DMS153 treated with DMSO at 0.1 percent for 48 hours (cell line): ENCODE results near the gene TMSB10.

Experiments used
- DNase-seq: peaks from one replicate; lab custom pipeline; 2025; ENCODE audit not compliant: unreplicated experiment; lab: John Stamatoyannopoulos, UW

TMSB10 gene

DNA sequence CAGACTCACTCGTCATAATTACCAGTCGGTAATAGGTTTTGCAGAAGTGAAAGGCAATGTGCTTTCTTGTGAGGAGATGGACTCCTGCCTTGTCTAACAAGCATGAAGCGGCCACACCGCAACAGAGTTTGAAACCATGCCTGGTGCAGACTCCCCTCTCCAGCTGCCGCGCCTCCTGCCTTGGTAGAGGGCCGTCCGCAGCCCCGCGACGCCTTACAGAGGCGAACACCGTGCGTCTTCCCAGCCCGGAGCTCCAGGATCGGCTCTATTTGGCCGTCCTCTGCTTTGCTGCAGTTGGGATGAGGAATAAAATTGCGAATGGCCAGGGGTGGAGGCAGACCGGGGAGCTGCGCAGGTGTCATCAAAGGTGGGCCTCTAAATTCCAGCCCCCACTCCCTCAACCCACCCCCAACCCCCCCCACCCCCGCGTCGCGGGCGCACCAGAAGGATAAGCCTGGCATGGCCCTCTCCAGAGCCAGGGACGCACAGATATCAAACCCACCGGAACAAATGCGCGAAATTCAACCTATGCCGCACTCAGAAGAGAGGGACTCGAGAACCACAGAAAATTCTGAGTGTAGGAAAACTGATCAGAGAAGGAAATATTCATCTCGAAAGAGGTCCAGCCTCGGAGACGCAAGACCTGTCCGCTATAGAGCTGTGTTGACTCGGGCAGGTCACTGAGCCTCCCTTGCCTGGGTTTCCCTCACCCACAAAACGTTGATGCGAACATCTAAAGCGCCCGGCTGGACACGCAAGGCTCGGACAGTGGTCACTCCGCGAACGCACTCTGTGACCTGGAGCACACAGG lies 25.7 kb upstream of the TMSB10 start:
- no peak for DNase-seq

DNA sequence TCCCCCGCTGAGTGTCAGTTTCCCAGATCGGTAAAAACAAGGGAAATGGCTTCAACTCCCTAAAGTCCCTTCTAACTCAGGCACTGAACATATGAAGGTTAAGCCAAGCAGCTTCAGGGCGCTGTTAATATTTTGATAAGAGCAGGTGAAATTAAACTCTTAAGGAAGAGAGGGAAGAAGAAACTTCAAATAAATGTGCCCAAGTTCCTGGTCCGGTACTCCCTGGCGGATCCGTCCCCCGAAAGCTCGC lies 25.1 kb upstream of the TMSB10 start:
- no peak for DNase-seq

DNA sequence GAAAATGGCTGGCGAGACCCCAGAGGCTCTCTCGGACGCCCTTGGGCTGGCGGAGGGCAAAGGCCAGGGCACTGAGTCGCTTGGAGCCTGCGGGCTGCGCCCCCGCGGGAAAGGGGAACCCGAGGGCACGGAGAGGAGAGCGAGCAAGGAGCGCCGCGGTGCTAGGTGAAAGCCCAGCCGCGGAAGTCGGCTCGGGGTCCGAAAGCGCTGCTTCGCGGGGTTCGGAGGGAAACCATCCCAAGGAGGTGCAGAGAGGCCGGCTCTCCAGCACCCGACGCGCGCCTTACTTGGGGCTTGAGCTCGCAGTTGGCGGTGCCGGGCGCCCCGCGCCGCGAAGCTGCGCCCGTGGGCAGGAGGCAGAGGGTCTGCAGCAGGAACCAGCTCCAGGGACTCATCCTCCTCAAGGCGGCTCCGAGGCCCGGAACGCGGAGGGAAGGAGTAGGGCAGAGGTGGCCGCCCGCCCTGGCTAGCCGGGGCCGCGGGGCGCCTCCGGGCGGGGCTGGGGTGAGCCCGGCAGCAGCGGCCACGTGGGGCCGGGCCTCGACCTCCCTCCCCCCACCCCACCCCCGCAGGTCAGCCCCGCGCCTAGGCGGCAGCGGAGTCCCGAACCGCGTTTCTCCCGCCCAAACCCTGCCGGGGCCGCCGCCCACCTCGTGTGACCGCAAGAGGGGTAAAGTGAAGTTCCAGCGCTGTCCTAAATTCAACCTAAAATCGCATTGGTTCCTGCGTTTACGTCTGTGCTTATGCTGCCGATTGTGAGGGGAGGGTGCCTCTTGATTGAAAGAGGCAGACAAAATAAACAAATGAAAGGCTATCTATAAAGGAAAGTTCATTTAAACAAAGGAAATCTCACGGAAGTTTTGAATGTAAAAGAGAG lies 24.6 kb upstream of the TMSB10 start, which contains the start of gene TRABD2A:
TRABD2A (minus strand) TSS at position 440 of the 877 bp plus-strand sequence; CDS start at position 395, 45 bp downstream.
- DNase-seq: no peak

DNA sequence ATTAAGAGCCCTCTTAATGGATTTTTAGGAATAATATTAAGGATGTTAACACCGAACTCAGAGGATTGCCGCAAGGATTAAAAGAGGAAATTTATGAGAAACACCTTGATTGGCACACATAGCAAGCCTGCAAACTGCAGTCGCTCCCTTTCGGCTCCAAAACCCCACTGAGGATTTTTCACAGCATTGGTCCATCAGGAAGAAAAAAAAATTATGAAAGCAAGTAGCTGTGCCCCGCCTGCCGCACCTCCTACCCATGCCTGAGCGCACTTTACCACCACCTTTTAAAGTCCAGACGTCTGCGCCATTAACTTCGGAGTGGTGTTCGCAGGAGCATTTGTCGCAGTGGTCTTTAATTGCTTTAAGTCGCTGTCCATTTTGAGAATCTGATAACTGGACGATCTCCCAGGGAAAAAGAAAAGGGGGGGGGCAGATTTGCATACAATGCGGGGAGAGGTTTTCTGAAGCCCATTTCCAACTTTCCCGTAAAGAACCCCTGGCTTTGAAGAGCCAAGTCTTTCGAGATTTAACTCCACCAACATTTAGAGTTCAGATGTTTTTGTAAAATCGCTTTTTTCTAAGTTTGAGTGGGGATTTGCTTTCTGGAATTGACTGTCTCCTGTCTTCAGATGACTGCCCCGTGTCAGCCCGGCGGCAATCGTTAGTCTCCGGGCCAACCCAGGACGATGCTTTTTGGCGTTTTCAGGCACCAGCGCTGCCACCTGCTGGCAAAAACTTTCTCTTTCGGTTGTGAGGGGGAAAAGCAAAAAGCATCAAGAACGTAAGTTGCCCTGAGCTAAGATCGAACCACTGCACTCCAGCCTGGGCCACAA lies 23.7 kb upstream of the TMSB10 start:
- DNase-seq: peak; percentile 74

DNA sequence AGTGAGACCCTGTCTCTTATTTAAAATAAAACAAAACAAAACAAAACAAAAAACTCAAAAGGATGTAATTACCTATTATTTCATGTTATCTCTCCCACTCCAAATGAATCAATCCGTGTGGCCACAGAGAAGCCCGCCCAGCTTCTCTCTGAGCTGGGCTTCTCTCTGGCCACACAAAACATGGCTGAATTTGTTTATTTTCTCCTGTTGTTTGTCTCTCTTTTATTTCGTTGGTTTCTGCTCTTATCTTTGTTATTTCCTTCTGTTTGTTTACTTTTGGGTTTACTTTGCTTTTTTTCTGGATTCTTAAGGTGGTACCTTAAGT lies 23.1 kb upstream of the TMSB10 start:
- DNase-seq: no peak

DNA sequence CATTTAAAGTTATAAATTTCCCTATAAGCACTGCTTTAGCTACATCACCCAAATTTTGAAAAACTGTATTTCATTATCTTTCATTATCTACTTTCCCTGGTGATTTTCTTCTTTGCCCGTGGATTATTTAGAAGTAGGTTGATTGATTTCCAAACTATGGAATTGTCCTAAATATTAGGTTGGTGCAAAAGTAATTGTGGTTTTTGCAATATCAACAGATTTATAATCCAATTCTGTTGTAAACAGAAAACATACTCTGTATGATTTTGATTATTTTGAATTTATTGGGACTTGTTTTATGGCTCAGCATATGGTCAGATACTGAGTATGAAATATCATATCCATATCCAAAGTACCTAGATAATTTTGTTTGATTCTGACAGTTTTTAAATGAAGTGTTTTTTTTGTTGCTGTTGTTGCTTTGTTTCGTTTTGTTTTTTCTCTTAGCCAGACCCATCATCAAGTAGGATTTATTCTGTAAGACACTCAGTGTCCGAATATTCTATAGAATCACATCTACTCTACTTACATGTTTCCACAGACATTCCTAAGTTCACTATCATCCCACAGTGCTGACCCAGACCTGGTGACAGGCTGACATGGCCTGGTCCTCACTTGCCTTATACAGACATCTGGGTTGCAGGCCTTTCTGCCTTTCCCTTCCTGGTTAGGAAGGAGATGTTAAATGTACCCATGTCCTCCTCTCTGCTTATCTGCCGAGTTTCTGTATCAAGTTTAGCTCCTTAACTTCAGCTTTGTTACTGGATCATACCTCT lies 22.5 kb upstream of the TMSB10 start:
- no peak for DNase-seq

DNA sequence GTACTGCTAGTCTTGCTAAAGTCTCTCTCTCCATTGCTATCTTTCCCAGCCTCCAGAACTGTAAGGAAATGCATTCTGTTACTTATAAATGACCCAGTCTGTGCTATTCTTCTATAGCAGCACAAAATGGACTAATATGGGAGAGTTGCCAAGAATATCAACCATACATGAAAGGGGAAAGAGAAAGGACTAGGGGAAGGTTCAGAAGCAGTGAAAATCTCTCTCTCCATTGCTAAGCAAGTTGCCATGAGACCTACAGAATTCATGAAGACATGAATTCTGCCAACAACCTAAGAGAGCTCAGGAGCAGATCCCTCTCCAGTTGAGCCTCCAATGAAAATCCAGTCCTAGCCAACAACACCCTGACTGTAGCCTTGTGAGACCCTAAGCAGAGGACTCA lies 21.0 kb upstream of the TMSB10 start:
- DNase-seq: no peak

DNA sequence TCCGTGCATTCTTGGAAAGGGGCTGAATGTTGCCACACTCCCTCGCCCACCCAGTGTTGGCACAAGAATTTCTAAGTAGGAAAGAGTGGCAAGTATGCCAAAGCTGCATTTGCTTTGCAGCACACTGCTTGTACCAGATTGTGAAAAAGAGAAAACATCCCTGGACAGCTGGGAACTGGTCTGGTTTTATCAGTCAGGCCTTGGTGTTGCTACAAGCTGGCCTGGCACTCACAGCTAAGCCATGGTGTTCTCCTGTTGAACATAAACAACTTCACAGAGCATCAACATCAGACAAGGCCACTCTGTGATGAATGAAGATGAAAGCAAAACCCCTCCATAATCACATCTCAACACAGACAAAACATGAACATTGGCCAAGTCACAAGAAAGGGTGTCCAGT lies 20.3 kb upstream of the TMSB10 start:
- no peak for DNase-seq

DNA sequence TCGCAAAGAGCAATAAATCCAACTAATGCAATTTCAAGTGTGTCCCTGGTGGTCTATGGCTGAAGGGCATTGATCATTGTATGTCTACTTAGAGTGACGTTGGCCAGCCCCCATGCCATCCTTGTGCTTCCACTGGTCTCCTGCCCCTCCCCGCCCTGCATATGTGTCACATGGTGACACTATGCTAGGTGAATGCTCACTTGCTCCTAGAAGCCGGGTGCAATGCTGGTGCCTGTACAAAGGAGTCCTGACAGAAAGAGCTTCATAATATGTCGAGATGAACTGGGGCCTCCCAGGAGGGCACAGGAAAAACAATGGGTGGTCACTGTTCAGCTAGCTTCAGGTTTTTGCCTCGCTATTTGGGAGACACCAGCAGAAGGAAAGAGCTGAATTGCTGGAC lies 18.7 kb upstream of the TMSB10 start:
- no peak for DNase-seq

DNA sequence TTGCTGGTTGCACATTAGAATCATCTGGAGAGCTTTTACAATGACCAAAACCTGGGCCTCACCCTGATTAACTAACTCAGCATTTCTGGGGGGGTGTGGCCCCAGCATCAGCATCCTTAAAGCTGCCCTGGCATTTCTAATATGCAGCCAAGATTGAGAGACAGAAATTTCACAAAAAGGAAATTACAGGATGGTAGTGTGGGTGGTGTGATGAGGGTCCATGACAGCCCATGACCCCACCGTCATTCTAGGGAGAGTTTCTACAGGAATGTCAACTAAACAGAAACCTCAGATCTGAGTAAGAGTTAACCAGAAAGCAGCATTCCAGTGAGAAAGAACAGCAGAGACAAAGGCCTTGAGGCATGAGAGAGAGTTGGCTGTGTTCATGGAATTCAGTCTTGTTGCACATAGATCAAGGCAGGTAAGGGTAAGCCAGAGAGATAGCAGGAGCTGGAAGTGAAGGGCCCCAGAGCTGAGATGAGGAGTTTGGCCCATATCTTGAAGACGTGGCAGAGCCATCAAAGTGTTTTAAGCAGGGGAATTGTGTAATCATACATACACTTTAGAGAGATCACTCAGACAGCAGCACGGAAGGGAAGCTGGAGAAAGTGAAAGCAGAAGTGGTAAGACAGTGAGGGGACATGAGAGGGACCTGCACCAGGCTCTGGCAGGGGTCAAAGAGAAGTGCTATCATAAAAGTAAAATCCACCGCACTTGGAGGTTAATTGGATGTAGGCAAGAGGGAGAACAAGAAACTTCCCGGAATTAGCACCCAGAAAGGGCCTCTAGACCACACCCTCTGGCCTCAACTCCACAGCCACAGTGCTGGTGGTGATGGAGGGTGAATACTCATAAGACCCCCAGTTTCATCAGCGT lies 16.8 kb upstream of the TMSB10 start:
- DNase-seq: no peak

DNA sequence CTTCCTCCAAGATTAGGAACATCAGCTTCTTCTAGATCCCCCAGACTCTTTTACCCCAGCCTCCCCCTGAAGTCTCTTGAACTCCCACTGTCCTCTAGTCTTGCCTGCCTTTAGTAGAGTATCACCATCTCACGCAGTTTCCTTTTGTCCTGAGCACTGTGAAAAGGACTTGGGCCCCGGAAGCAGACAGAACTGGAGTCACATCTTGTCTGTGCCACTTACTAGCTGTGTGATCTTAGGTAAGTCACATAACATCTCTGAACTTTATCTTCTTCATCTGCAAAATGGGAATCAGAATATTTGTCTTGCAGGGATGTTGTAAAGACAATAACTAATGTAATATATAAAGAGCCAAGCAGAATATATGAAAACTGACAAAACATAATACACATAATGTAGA lies 16.1 kb upstream of the TMSB10 start:
- DNase-seq: no peak

DNA sequence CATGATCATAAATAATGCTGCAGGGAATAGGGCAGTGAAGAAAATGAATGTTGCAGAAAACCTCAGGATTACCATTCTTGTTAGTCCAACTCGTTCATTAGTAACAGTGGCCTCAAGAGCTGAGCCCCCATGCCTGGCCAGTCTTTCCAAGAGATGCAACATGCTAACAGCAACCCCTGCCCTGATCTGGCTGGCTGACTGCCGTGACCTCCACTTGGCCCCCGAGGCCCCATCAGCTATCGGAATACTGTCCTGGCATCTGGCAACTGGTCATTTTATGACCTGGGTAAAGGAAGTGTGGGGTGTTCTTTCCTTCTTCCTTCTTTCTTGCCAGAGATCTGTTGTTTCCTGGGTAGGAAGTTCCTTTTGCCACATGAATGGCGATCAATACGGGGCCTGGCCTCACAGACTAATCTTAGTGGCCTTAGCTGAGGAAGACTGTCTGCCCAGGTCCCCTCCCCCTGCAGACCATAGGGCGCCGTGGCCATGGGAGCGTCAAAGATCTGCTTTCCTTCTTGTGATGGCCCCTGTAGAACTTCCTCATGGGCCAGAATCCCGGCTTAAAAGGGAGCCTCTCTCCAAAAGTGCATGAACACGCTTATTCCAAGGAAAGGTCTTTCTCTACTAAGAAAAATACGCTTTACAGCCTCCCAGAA lies 14.0 kb upstream of the TMSB10 start:
- no peak for DNase-seq

DNA sequence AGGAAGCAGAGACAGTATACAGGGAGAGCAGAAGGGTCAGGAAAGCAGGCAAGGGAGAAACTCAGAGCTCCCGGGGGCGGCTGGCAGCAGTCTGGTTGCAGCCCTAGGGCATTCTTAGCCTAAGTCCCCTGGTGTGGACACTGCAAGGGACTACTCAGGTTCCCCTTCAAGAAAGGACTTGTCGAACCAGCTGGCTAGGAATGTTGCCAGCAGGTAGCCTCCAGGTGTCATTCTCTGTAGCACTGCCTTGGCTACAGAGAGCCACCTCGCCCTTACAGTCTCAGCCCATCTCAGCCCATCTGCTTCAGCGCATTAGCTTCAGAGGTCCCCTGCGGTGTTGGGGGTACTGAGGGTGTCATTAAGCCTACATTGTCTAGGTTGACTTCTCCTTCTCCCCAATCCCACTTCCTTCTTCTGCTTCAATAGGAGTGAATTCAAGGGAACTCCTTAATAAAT lies 11.3 kb upstream of the TMSB10 start:
- no peak for DNase-seq

DNA sequence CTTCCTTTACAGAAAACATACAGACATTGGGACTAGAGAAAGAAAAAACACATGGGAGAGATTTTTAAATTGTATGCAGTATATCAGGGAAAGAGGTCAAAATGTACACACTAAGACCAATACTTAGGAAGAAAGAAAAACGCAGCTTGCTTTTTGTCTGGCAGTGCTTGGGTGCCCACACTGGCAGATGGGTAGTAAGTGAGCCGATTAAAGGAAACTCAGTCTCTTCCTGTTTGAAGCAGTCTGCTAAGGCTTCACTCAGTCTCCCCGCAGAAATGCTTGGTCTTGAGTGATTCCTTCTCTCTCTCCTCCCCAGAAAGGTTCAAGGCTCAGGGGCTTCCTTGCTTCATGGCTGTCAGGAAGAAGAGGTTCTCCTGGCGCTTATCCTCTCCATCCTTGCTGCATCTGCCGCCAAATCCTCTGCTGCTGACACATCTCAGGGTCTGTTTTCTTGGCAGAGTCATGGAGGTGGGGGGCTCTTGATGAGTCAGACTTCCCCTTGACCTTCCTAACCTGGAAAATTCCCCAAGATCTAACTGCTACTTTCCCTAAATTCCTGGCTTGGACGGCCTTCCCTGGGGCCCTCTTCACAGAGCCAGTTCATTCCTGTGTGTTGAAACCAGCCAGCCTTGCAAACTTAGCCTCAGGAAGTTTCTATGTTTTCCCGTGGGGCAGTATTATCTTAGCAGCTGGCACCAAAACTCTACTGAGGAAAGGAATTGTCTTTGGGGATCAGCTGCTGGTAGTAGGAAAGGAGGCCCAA lies 10.5 kb upstream of the TMSB10 start:
- no peak for DNase-seq

DNA sequence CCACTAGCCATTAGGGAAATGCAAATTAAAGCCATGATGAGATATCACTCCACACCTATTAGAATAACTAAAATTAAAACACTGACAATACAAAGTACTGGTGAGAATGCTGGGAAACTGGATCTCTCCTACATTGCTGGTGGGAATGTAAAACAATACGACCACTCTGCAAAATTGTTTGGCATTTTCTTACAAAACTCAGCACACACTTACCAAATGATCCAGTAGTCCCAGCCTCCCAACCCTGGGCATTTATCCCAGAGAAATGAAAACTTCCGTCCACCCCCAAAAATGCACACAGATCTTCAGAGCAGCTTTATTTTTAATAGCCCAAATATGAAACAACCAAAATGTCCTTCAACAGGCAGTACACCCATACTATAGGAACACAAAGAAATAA lies 8.9 kb upstream of the TMSB10 start:
- DNase-seq: no peak

DNA sequence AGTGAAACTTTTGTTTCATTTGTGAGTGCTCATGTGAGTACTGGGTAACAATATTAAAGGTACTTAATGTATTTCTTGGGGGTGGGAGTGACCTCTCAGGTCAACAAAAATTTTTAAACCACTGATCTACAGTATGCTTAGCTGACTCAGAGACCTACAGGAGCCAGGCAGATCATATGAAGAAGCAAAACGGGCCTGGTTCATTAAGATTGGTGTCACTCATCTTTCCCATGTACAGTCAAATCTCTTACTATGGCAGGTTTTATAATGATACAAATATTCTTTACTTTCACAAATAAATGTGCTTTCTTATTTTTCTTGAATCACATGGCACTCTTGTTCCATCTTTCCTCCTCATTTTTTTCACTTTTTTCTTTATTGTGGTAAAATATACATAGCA lies 7.7 kb upstream of the TMSB10 start:
- DNase-seq: no peak

DNA sequence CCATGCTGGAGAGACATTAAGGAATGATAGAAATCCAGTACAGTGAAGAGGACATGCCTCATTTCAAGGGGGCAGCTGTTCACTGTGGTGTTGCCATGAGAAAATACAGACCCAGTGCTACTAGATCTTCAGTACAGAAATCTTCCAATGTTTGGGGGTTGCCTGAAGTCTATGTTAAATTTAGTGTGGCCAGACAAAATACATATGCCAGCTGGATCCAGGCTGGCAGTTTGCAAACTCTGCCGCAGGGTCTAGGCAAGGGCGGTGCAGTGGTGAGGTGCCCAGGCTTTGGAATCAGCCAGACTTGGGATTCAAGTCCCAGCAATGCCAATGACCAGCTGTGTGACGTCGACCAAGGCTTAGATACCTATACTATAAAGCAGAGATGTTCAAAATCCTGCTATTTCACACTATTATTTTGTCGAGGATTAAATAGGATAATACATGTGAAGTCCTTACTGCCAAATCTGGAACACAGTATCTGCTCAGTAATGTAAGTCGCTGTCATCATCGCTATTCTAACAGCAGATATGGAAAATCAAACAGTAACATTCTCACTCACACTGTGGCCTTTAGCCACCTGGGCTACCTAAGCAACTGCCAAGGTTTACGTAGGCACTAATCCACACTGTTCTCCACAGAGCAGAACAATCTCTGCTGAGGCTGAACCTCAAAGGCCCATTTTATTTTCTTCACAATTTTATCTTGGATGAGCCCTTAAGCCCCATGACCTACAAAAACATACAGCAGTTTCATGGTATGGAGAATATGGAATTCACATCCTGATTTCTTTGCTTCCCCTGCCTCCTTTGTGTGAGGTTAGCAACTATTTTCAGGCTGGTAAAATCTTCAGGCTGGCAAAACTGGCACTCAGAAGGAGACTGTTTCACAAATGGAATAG lies 5.9 kb upstream of the TMSB10 start:
- DNase-seq: no peak

DNA sequence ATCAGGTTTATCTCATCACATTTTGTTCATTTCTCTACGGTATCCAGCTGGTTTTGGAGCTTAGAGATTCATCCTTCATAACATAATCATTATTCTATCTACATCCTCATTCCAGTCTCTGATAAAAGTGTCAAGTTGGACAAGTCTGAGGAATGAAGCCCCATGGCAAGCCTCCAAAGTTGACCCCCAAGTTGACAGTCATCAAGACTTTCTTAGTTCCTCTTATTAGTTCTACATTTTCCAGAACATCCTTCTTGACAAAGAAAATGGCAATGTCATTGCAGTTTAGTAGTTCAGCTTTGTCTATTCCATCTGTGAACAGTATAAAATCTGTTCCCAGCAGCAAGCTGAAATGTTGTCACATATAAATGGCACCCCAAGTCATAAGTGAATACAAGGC lies 4.5 kb upstream of the TMSB10 start:
- no peak for DNase-seq
